Immature natural killer cell (primary cell): ENCODE results near the gene TMED4. TPM values are rescaled to one million over a fixed set of nuclear protein-coding genes. Genes with fewer than 3 reads are reported as not detected.
"Not testable (repeated sequence)": the region's sequence is repeated elsewhere in the genome, so short reads cannot be mapped to it uniquely, and the experiment has no call there.

Experiments
- DNase-seq, 3 donors: peaks; one replicate each; pipeline ENCODE4 v3.0.0; 2022; ENCODE audit warnings: mixed read lengths in 1 of 3
- H3K27ac Mint-ChIP-seq, 6 donors: one replicate each; pipeline ENCODE4 v1.8.0; 2020; ENCODE audit warnings: mixed read lengths in 6 of 6, mild to moderate bottlenecking in 5 of 6, inconsistent platforms in 4 of 6, moderate library complexity in 3 of 6
- H3K27me3 Mint-ChIP-seq, 3 donors: one replicate each; pipeline ENCODE4 v1.8.0; 2020 to 2021; ENCODE audit warnings: low read depth in 3 of 3, mild to moderate bottlenecking in 3 of 3, mixed read lengths in 3 of 3, moderate library complexity in 3 of 3, inconsistent platforms in 1 of 3
- H3K36me3 Mint-ChIP-seq, 3 donors: one replicate each; pipeline ENCODE4 v1.8.0; 2020; ENCODE audit warnings: mixed read lengths in 3 of 3, inconsistent platforms in 2 of 3, mild to moderate bottlenecking in 2 of 3
- H3K4me1 Mint-ChIP-seq, 2 donors: one replicate each; pipeline ENCODE4 v1.8.0; 2020; ENCODE audit warnings: inconsistent platforms in 2 of 2, mild to moderate bottlenecking in 2 of 2, mixed read lengths in 2 of 2, moderate library complexity in 1 of 2
- H3K4me3 Mint-ChIP-seq, 5 donors: one replicate each; pipeline ENCODE4 v1.8.0; 2020; ENCODE audit warnings: mild to moderate bottlenecking in 5 of 5, mixed read lengths in 5 of 5, inconsistent platforms in 3 of 5, moderate library complexity in 3 of 5
- H3K9me3 Mint-ChIP-seq, 6 donors: one replicate each; pipeline ENCODE4 v1.8.0; 2020; ENCODE audit warnings: mild to moderate bottlenecking in 6 of 6, mixed read lengths in 6 of 6, inconsistent platforms in 4 of 6, moderate library complexity in 3 of 6
- polyA plus RNA-seq, 3 donors: library from polyadenylated mRNA; unstranded; fragments of 300-500 nt; fragmentation: Illumina TruSeq; gene quantifications; one replicate each; pipeline ENCODE4 v1.2.3, GENCODE V29; 2021

Gene TMED4
- polyA plus RNA-seq, 3 donors from 2014 or later: 50.0 to 79.0 (median 71.6) TPM

- Mint-ChIP-seq H3K4me3 (no peak overlapping the region), H3K4me1 (no peaks in the 10 kb centered on the region), H3K27me3 (peaks cover 2 to 8% (median 2%) of the 10 kb centered on the region in 3 donors), H3K36me3 (peaks cover 0 to 7% (median 0%) of the 10 kb centered on the region in 3 donors), H3K27ac (no peak overlapping the region), H3K9me3 (no peaks in the 10 kb centered on the region)
- DNase-seq: no peak
Measured at GRCh38 chr7:44599222-44599621, 17.2 kb upstream of the TMED4 start.

- not testable (repeated sequence) for H3K36me3 Mint-ChIP-seq, H3K9me3 Mint-ChIP-seq, DNase-seq, H3K4me3 Mint-ChIP-seq, H3K4me1 Mint-ChIP-seq, H3K27me3 Mint-ChIP-seq, H3K27ac Mint-ChIP-seq
Measured at GRCh38 chr7:44597181-44597580, 15.2 kb upstream of the TMED4 start.

GRCh38 chr7:44595934-44596635 is 14.1 kb upstream of the TMED4 start:
- H3K27ac Mint-ChIP-seq: no peak overlapping the region
- no peaks in the 10 kb centered on the region for H3K4me1 Mint-ChIP-seq
- H3K9me3 Mint-ChIP-seq: no peaks in the 10 kb centered on the region
- H3K36me3 Mint-ChIP-seq: peaks cover 0 to 7% (median 0%) of the 10 kb centered on the region in 3 donors
- peaks cover 0 to 4% (median 2%) of the 10 kb centered on the region in 3 donors for H3K27me3 Mint-ChIP-seq
- no peak for DNase-seq
- no peak overlapping the region for H3K4me3 Mint-ChIP-seq

- Mint-ChIP-seq H3K4me3 (no peak overlapping the region), H3K9me3 (no peaks in the 10 kb centered on the region), H3K27me3 (no peaks in the 10 kb centered on the region), H3K27ac (no peak overlapping the region), H3K4me1 (peaks cover 3 to 6% of the 10 kb centered on the region in 2 donors), H3K36me3 (peaks cover 0 to 4% (median 0%) of the 10 kb centered on the region in 3 donors)
- no peak for DNase-seq
Measured at GRCh38 chr7:44590910-44591309, 8.9 kb upstream of the TMED4 start.

- Mint-ChIP-seq H3K27me3 (no peaks in the 10 kb centered on the region), H3K9me3 (no peaks in the 10 kb centered on the region), H3K36me3 (no peaks in the 10 kb centered on the region), H3K4me1 (peaks cover 3 to 6% of the 10 kb centered on the region in 2 donors), H3K4me3 (no peak overlapping the region), H3K27ac (peak overlapping the region in 4 of 6 donors; percentile 5 to 39 (median 22))
- peak; percentile 57 to 67 (median 57) for DNase-seq
Measured at GRCh38 chr7:44587843-44588711, 6.0 kb upstream of the TMED4 start.

GRCh38 chr7:44583146-44583865 is 1.3 kb upstream of the TMED4 start:
- Mint-ChIP-seq H3K27ac (peak overlapping the region; percentile 95 to 98 (median 96)), H3K4me1 (peaks cover 35 to 40% of the 10 kb centered on the region in 2 donors)

GRCh38 chr7:44580945-44581878 is 819 bp downstream of the TMED4 start:
- DNase-seq: no peak
- H3K9me3 Mint-ChIP-seq: no peaks in the 10 kb centered on the region
- peaks cover 35 to 36% of the 10 kb centered on the region in 2 donors for H3K4me1 Mint-ChIP-seq
- peaks cover 9 to 14% (median 12%) of the 10 kb centered on the region in 3 donors for H3K36me3 Mint-ChIP-seq
- H3K27ac Mint-ChIP-seq: peak overlapping the region; percentile 95 to 98 (median 96)
- H3K27me3 Mint-ChIP-seq: peaks cover 7 to 11% (median 9%) of the 10 kb centered on the region in 3 donors
- peak overlapping the region; percentile 86 to 93 (median 90) for H3K4me3 Mint-ChIP-seq

More at GRCh38 chr7:44583146-44583865, 1.3 kb upstream of the TMED4 start:
- Mint-ChIP-seq H3K4me3 (peak overlapping the region; percentile 86 to 93 (median 90)), H3K27me3 (peaks cover 7 to 11% (median 7%) of the 10 kb centered on the region in 3 donors), H3K36me3 (peaks cover 9 to 14% (median 12%) of the 10 kb centered on the region in 3 donors), H3K9me3 (no peaks in the 10 kb centered on the region)
- no peak for DNase-seq

- Mint-ChIP-seq H3K4me3 (peak overlapping the region in 4 of 5 donors; percentile 11 to 62 (median 36)), H3K4me1 (peaks cover 51 to 62% of the 10 kb centered on the region in 2 donors), H3K9me3 (no peaks in the 10 kb centered on the region), H3K27ac (peak overlapping the region; percentile 3 to 81 (median 57)), H3K36me3 (peaks cover 9 to 29% (median 12%) of the 10 kb centered on the region in 3 donors), H3K27me3 (peaks cover 0 to 9% (median 7%) of the 10 kb centered on the region in 3 donors)
- DNase-seq: no peak
Measured at GRCh38 chr7:44576228-44576627, 5.8 kb downstream of the TMED4 start.

- Mint-ChIP-seq H3K36me3 (peaks cover 9 to 35% (median 11%) of the 10 kb centered on the region in 3 donors), H3K4me3 (peak overlapping the region; percentile 62 to 97 (median 97)), H3K4me1 (peaks cover 41 to 52% of the 10 kb centered on the region in 2 donors), H3K27ac (peak overlapping the region; percentile 95 to 99 (median 98)), H3K27me3 (peaks cover 0 to 9% (median 7%) of the 10 kb centered on the region in 3 donors), H3K9me3 (no peaks in the 10 kb centered on the region)
- DNase-seq: no peak
Measured at GRCh38 chr7:44575054-44575453, 7.0 kb downstream of the TMED4 start.

- peak overlapping the region; percentile 95 to 99 (median 98) for H3K27ac Mint-ChIP-seq
- DNase-seq: no peak
- no peaks in the 10 kb centered on the region for H3K9me3 Mint-ChIP-seq
- H3K27me3 Mint-ChIP-seq: peaks cover 0 to 9% (median 7%) of the 10 kb centered on the region in 3 donors
- peaks cover 2 to 35% (median 4%) of the 10 kb centered on the region in 3 donors for H3K36me3 Mint-ChIP-seq
- H3K4me1 Mint-ChIP-seq: peaks cover 36 to 45% of the 10 kb centered on the region in 2 donors
- peak overlapping the region; percentile 92 to 97 (median 97) for H3K4me3 Mint-ChIP-seq
Measured at GRCh38 chr7:44574287-44574872, 7.7 kb downstream of the TMED4 start.

GRCh38 chr7:44573464-44574286 is 8.4 kb downstream of the TMED4 start, which contains the start of gene DDX56:
Gene DDX56, minus strand, starts transcription at chr7:44573908. Its CDS starts 13 bp downstream, at chr7:44573895.
- Mint-ChIP-seq H3K4me3 (peak within 1 kb of the TSS; percentile 92 to 97 (median 97)), H3K27ac (peak within 1 kb of the TSS; percentile 95 to 99 (median 98)), H3K4me1 (peaks cover 36 to 39% of the 10 kb centered on the region in 2 donors), H3K9me3 (no peaks in the 10 kb centered on the region), H3K36me3 (peaks cover 3 to 36% (median 4%) of the 10 kb centered on the region in 3 donors), H3K27me3 (peaks cover 0 to 9% (median 7%) of the 10 kb centered on the region in 3 donors)
- DNase-seq: peak; percentile 89 to 91 (median 90)
